NCI-H2107 (cell line): Measurements from ENCODE around the gene KIAA1671.

Experiments
- DNase-seq: peaks from one replicate; lab custom pipeline; 2025; lab: John Stamatoyannopoulos, UW

The KIAA1671 gene

DNA sequence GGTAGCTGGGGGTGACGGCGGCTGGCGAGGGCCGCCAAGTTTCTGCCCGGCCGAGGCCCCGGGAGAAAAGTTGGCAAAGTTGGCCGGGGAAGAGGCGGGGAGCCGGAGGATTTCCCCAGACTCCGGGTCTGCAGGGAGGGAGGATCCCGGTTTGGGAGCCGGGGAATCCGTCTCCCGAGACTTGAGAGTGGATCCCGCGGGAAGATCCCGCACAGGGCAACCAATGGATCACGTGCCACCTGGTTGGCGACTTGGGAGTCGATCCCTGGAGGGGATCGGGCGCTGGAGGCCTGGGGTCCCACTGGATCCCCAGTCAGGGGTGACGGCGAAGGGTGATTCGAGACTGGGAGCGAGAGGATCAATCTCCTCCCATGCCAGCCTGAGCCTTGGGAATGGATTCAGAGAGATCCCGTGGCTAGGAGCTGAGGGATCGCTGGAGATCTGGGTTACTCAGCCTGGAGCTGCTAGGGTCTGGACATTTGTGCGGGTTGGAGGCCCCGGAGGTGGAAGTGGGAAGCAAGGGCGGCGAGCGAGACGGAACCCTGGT lies 394 bp downstream of the KIAA1671 start:
- no peak for DNase-seq

DNA sequence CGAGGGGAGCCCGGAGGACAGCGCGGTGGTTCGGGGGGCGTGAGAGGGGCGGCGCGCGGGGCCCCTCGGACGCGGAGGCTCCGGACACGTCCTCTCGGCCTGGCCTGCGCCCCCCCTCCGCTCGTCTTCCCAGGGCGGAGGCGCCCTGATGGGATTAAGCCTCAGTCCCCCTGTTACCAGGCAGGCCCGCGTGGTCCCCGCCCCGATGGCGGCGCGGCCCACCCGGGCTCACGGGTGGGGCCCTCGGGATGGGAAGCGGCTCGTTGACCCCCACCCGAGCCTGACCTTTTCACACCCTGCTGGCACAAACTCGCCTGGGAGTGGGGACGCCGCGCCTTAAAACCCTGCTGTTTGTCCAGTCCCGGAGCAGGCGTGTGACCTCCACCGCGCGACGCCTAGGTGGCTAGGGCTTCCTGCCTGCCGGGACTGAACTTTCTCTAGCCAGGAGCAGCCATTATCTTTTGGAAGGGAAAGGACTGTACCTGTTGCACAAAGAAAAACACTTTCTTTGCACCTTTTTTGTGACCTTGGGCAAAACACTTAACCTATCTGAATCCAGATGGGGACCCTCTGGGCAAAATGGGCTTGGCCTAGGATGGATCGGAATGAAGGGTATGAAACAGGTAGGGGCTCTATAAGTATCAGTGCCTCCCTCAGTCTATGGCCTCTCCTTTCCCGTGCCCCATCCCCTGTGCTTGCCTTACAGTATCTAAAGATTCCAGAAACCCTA lies 1.0 kb downstream of the KIAA1671 start:
- no peak for DNase-seq

DNA sequence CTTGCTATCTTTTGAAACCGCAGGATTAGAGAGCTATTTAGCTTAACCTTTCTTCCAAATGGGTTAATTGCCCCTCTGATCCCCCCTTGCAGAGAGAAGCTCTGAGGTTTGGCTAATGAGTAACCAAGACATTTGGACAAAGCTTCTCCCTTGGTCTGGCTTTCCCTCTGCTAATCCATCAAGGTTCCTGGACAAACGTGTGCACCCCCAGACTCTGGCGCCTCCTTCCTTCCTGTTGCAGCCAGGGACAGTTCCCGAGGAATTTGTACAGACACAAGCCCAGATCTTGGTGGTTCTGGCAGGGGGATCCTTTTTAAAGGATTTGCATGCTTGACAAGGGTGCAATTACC lies 1.6 kb downstream of the KIAA1671 start:
- DNase-seq = no peak

GRCh38 chr22:24954856-24955255 lies 2.3 kb downstream of the KIAA1671 start:
- DNase-seq = no peak

GRCh38 chr22:24957043-24957442 lies 4.5 kb downstream of the KIAA1671 start:
- no peak for DNase-seq

DNA sequence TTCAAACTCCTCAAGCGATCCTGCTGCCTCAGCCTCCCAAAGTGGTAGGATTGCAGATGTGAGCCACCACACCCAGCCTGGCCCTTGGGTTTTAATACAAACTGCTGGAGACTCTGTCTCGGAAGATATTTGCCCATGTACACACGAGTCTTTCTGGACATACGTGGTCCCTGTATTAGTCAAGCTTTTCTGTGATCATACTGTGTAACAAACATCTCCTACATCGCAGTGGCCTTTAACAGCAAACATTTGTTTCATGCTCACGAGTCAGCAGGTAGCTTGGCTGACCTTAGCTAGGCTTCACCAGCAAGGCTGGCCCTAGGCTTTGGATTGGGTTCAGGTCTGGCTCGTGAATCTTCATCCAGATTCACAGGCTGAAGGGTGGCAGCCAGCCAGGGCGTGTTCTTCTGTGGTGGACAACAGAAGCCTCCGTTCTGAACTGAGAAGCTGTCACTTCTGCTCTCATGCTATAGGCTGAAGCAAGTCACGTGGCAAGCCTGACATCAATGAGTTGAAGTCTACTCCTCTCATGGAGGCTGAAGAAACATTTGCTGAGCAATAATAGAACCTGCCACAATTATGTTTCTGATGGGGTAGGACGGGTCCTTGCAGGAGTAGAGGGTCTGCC lies 8.8 kb downstream of the KIAA1671 start:
- DNase-seq = no peak

GRCh38 chr22:24962094-24962493 lies 9.6 kb downstream of the KIAA1671 start:
- no peak for DNase-seq

DNA sequence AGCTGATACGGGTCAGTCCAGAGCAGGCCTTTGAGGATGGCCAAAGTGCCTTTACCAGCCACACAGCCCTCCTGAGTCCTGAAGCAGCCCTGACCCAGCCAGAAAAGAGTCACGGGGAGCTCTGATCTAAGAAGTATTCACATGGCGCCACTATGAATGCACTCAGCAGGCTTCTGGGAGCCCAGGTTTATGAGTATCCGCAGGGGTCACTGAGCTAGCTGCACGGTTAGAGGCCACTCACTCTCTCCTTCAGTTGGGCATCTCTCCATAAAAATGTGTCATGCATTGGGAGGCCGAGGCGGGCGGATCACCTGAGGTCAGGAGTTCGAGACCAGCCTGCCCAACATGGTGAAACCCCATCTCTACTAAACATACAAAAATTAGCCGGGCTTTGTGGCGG lies 10.3 kb downstream of the KIAA1671 start:
- no peak for DNase-seq

GRCh38 chr22:24964441-24964840 lies 11.9 kb downstream of the KIAA1671 start:
- no peak for DNase-seq

GRCh38 chr22:24965822-24966626 lies 13.5 kb downstream of the KIAA1671 start:
- no peak for DNase-seq

DNA sequence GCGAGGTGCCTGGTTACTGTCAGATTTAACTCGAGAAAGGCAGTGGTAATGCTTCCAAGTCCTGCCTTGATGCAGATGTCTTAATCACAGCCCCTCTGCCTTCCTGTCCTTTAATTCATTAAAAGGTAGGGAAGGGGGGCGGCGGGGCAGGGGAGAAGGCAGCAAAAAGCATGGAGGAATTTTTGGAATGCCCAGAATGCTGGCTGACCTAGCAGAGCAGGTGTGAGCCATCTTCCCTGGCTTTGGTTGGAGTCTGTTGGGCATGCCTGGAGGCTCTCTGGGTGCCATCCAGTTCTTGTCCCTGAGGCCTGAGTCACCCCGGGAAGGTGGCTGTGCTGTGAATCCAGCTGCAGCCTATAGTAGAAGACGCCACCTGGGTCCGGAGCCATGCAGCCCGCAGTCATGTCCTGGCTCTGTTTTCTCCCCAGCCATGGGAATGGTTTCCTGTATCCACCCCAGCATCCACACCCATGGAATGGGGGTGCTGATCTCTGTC lies 15.6 kb downstream of the KIAA1671 start:
- no peak for DNase-seq

DNA sequence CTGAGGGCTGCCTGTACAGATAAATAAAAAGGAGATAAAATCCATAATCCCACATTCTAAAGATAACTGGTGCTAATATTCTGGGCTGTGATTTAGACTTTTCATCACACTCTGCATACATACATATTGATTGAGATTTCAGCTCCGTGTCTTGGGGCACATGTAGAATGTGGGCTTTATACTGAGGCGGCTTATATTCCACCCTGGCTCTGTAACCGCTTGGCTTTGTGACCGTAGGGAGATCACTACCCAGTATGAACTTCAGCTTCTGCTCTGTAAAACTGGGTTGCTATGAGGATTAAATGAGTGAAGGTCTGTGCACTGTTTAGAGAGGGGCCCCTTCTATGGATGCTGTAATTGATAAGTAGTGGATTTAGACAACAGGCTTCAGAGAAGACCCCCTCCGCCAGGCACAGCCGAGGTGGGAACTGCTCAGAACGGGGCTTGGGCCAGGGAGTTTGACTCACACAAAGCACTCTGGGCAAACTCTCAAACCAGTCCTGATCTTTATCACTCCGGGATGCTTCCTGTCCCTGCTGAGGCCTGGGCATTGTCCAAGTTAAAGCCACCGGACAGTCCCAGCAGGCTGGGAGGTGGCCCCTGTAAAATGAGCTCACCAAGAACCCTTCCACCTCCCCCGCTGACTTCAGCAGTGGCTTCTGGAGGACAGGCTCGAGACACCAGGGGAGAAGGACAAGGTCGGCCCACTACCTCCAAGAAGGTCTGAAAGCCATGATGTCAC lies 17.2 kb downstream of the KIAA1671 start:
- DNase-seq = no peak

DNA sequence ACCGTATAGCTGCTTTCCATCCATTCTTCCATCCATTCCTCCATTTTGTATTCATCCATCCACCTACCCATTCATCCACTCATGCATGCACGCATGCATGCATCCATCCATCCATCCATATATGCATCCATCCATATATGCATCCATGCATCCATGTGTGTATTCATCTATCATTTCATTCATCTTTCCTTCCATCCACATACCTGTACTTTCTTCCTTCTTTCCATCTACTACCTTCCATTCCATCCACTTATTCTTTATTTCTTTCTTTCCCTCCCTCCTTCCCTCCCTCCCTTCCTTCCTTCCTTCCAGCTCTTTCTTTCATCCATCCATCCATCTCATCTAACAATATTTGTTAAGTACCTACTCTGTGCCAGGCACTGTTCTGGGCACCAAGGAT lies 19.9 kb downstream of the KIAA1671 start:
- DNase-seq = no peak

DNA sequence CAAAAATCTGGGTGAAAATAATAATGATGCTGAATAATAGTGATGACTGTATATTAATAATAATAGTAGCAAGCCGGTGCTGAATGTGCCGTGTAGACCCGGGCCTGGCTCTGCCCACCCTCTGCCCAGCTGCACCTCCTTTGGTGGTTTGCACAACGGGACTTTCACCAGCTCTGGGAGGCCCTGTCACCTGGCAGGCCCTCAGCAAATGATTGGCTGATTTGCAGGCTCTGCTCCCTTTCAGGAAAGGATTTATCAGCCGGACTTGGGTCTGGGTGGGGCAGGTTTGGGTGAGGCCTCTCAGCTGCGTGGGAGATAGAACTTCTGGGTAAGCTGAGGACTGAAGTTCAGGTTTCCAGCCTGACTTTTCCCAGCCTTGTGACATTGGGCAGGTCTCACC lies 21.4 kb downstream of the KIAA1671 start:
- DNase-seq = no peak

DNA sequence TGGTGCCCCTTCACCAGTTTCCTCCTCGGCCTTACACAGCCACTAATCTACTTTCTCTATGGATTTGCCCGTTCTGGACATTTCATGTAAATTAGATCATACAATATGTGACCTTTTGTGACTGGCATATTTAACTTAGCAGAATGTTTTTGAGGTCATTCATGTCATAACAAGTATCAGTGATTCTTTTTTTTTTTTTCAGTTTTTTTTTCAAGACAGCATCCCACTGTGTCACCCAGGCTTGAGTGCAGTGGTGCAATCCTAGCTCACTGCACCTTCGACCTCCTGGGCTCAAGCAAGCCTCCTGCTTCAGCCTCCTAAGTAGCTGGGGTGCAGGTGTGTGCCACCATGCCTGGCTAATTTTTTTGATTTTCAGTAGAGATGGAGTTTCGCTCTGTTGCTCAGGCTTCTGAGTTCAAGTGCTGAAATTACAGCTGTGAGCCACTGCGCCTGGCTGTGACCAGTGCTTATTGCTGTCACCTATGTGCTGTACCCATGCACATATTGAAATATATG lies 22.7 kb downstream of the KIAA1671 start:
- DNase-seq = no peak

GRCh38 chr22:24975813-24976341 lies 23.4 kb downstream of the KIAA1671 start:
- DNase-seq = no peak

DNA sequence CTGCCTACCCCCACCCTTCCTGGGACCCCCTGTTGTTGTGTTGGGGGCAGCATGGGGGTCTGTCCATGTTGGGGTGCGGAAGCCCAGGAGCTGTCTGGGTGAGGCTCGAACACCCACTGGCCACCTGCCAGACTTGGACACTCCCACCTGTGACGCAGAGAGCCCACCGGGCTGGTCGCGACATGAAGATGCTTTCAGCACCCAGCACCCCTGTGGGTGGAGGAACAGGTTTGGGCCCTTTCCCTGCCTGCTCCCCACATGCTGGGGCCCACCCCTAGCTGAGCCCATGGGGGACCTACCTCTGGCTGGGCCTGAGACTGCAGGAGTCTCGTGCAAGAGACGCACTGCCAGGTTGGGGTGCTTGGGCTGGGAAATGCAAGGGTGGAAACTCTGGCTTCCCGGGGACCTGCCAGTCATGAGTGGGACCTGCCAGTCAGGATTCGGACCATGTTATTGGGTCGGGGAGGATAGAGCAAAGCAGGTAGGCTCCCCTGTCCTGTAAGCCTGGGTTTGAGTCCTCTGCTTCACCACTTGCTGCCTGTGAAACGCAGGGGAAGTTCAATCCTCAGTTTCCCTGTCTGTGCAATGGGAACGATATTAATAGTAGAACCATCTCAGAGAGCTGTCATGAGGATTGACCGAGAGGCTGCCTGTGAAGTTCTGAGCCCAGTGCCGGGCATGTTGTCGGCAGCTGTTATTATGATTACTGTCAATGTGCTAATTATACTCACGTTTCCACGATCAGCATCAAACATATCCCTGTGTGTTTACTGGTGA lies 24.1 kb downstream of the KIAA1671 start:
- DNase-seq = no peak

DNA sequence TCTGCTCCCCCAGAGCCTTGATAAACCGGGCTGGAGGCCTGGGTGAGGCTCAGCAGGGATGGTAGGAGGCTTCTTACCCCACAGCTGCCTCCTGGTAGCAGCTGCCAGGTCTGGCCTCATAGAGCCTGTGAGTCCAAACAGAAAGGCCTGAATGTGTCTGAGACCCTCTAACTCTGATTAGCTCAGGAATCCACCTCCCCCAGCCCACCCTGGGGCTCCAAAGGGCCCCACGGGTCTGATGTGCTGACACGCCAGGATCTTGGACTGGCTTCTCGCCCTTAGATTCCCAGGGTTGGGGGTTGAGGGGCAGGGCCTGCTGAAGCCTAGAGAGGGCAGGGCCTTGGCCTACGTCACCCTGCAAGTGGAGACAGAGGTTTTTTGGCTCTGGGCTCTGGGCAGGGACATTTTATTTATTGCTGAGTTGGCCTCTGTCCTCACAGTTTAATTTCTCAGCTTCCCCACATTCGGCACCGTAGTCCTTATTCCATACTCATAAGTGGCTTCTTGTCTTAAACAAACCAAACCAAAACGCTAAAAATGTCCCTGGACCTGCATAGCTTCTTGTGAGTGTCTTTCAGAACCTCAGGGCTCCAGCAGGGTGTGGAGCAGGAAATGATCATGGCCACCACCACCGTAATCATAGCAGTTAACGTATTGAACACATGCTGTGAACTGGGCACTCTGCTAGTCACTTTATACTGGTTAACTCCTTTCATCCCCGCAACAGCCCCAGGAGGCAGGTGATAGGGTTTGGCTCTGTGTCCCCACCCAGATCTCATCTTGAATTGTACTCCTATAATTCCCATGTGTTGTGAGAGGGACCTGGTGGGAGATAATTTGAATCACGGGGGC lies 25.1 kb downstream of the KIAA1671 start:
- DNase-seq = no peak

- DNase-seq = no peak
Observed at GRCh38 chr22:24978308-24978707, 25.8 kb downstream of the KIAA1671 start.

- no peak for DNase-seq
Observed at GRCh38 chr22:24981066-24981465, 28.6 kb downstream of the KIAA1671 start.
